ENCODE measurements around the gene CKLF.

The CKLF gene

DNA sequence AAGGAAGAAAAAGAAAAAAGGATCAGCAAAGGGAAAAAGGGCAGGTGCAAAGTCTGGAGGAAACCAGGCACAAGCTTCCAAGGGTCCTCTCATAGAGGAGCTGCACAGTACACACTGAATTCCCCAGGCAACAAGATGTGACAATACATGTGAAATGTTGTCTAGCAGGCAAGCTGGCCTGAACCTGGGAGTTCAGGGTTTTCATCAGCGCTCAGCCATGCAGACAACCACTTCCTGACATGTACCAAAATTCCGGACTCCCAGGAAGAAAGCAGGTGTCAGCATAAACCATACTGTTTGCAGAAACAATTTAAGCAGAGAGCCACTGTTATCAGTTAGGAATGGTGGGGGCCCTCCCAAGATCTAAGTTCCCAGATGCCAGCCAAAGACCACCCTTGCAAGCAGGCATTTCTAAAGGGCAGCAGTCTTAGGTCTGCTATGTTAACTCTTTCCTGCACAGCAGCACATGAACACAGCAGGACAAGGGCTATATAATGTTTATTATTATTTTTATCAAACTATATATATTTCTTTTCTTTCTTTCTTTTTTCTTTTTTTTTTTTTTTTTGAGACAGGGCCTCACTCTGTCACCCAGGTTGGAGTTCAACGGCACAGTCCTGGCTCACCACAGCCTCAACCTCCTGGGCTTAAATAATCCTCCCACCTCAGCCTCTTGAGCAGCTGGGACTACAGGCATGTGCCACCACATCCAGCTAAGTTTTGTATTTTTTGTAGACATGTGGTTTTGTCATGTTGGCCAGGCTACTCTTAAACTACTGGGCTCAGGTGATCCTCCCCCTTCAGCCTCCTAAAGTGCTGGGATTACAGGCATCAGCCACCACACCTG, 12.5 kb upstream of the CKLF start:
- ChIA-PET POLR2A (interaction anchor here (0.8 kb wide), 1 partner anchor 14 kb away, joined by 3 read pairs; no protein-coding TSS in a partner anchor), CTCF (interaction anchor here (1.0 kb wide), 1 partner anchor 12 kb away, joined by 4 read pairs; the partner anchor contains the start of gene CKLF)
- no peak for TF ChIP-seq CTCF (IDR thresholded peaks at IDR 0.05; ENCODE audit: insufficient read depth, low read length, missing control alignments)
- no peak overlapping the region for H3K4me3 ChIP-seq (ENCODE audit: low read depth, low read length)
- DNase-seq (ENCODE audit: low read depth, low spot score), result no peak

DNA sequence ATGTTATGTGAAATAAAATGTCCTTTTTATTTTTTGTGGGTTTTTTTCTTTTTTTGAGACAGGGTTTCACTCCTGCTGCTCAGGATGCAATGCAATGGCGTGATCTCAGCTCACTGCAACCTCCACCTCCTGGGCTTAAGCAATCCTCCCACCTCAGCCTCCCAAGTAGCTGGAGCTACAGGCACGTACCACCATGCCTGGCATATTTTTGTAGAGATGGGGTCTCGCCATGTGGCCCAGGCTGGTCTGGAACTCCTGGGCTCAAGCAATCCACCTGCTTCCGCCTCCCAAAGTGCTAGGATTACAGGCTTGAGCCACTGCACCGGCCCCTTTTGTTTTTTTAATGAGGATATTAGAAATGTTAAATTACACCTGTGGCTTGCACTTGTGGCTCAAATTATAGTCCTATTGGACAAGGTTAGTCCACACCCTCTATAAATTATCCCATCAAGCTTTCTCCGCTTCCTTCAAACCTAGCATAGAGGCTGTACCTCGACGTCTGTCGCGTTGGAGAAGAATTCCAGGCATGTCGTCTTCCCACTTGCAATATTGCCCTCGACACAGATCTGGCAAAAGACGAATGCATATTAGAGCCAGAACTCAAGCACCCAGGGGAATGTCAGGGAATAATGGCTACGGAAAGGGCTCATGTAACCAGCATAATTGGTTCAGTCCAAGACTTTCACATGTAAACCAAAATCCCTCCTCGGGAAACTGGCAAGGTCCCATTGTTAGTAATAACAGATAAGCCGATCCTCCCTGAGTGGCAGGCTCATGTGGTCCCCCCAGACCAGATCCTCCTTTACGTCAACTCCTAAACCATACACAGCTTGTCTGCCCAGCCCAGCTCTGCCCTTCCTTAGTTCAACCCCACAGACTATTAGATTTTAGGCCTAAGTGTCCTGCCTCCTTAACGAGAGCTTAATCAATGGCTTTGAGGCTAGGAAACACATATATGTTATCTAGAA, 10.7 kb upstream of the CKLF start:
- ChIA-PET CTCF (interaction anchor here (0.6 kb wide), 1 partner anchor 331 kb away, joined by 4 read pairs; no protein-coding TSS in a partner anchor), POLR2A (no interaction called here)
- no peak for TF ChIP-seq CTCF (IDR thresholded peaks at IDR 0.05; ENCODE audit: insufficient read depth, low read length, missing control alignments)
- H3K4me3 ChIP-seq (ENCODE audit: low read depth, low read length), result no peak overlapping the region
- DNase-seq (ENCODE audit: low read depth, low spot score), result no peak

DNA sequence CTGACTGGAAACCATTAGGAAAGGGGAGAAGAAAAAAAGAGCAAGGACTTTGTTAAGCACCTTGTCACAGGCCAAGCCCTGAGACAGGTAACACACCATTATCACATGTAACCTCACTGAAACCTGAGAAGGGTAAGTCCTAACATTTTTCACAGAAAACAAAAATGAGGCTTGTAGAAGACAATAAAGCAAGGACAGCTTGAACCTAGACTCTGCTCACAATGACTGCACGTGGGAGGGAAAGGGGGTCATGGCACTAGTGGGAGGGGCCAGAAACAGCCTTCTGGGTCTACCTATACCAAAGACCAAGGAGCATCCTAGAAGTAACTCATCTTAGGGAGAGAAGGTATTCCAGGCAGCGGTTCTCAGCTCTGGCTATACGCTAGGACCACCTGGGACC, 10.0 kb upstream of the CKLF start:
- no peak for DNase-seq (ENCODE audit: low read depth, low spot score)
- ChIA-PET POLR2A (no interaction called here), CTCF (no interaction called here)
- H3K4me3 ChIP-seq (ENCODE audit: low read depth, low read length), result no peak overlapping the region
- no peak for TF ChIP-seq CTCF (IDR thresholded peaks at IDR 0.05; ENCODE audit: insufficient read depth, low read length, missing control alignments)

- POLR2A ChIA-PET, result no interaction called here
- TF ChIP-seq CTCF (IDR thresholded peaks at IDR 0.05; ENCODE audit: insufficient read depth, low read length, missing control alignments), result no peak
- CTCF ChIA-PET, result interaction anchor here (1.1 kb wide), 1 partner anchor 28 kb away, joined by 3 read pairs; no protein-coding TSS in a partner anchor
- H3K4me3 ChIP-seq (ENCODE audit: low read depth, low read length), result no peak overlapping the region
- no peak for DNase-seq (ENCODE audit: low read depth, low spot score)
Observed at GRCh38 chr16:66543541-66543940, 8.8 kb upstream of the CKLF start.

DNA sequence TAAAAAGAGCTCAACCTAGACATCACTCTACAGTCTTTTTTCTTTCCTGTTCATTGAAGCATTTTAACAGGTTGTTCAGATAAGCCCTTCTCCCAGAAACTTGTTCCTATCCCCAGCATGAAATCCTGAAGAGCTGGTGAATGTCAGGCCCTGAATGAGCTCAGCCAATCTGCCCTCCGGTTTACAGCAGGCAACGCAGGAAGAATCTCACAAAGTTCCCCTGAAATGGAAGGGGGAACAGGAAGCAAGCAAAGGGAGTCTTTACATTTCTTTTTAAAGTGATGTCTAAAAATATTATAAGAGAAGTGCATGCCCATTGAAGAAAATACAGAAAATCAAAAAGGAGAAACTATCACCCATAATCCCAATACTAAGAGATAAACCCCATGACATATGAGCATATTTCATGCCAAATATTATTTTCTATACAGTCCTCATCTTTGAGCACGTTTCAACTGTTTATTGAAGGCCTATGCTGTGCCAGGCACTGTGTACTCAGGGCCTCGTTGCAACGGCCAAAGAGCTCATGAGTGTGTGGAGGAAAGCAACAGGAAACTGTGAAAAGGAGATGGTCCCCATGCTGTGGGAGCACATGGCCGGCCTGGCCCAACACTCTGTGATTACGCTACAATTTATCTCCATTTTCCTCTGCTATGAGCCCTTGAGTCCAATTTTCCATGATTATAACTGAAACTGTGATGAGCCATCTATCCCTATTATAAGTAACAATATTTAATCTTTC, 8.2 kb upstream of the CKLF start:
- CTCF ChIA-PET, result interaction anchor here (1.1 kb wide), 1 partner anchor 28 kb away, joined by 3 read pairs; no protein-coding TSS in a partner anchor
- no peak overlapping the region for H3K4me3 ChIP-seq (ENCODE audit: low read depth, low read length)
- no peak for TF ChIP-seq CTCF (IDR thresholded peaks at IDR 0.05; ENCODE audit: insufficient read depth, low read length, missing control alignments)
- DNase-seq (ENCODE audit: low read depth, low spot score), result no peak
- POLR2A ChIA-PET, result no interaction called here
